ENCODE measurements around the gene LILRB5.
"Not testable (repeated sequence)": the region's sequence is repeated elsewhere in the genome, so short reads cannot be mapped to it uniquely, and the experiment has no call there.

Gene LILRB5

GRCh38 chr19:54209811-54210494 lies 47.1 kb downstream of the LILRB5 start:
- no peak for DNase-seq

GRCh38 chr19:54209058-54209810 lies 47.8 kb downstream of the LILRB5 start:
- no peak for DNase-seq

- no peak for DNase-seq
Measured at GRCh38 chr19:54208784-54209057, 48.4 kb downstream of the LILRB5 start.

GRCh38 chr19:54207983-54208783 lies 48.9 kb downstream of the LILRB5 start:
- DNase-seq = peak in 1 of 2 experiments; percentile 31

GRCh38 chr19:54207676-54207982 lies 49.4 kb downstream of the LILRB5 start:
- no peak for DNase-seq

GRCh38 chr19:54207193-54207592 lies 49.9 kb downstream of the LILRB5 start:
- DNase-seq = not testable (repeated sequence)

GRCh38 chr19:54206831-54207177 lies 50.3 kb downstream of the LILRB5 start:
- no peak for DNase-seq

GRCh38 chr19:54206030-54206830 lies 50.8 kb downstream of the LILRB5 start:
- no peak for DNase-seq

- no peak for DNase-seq
Measured at GRCh38 chr19:54204767-54205468, 52.2 kb downstream of the LILRB5 start.

GRCh38 chr19:54203151-54203611 lies 53.9 kb downstream of the LILRB5 start:
- no peak for DNase-seq

GRCh38 chr19:54201980-54202379 lies 55.1 kb downstream of the LILRB5 start:
- no peak for DNase-seq

- DNase-seq = no peak
Measured at GRCh38 chr19:54201172-54201701, 55.8 kb downstream of the LILRB5 start.
